ENCODE data around the gene SKIDA1.
"Not testable (repeated sequence)": the region's sequence is repeated elsewhere in the genome, so short reads cannot be mapped to it uniquely, and the experiment has no call there.

The SKIDA1 gene

DNA sequence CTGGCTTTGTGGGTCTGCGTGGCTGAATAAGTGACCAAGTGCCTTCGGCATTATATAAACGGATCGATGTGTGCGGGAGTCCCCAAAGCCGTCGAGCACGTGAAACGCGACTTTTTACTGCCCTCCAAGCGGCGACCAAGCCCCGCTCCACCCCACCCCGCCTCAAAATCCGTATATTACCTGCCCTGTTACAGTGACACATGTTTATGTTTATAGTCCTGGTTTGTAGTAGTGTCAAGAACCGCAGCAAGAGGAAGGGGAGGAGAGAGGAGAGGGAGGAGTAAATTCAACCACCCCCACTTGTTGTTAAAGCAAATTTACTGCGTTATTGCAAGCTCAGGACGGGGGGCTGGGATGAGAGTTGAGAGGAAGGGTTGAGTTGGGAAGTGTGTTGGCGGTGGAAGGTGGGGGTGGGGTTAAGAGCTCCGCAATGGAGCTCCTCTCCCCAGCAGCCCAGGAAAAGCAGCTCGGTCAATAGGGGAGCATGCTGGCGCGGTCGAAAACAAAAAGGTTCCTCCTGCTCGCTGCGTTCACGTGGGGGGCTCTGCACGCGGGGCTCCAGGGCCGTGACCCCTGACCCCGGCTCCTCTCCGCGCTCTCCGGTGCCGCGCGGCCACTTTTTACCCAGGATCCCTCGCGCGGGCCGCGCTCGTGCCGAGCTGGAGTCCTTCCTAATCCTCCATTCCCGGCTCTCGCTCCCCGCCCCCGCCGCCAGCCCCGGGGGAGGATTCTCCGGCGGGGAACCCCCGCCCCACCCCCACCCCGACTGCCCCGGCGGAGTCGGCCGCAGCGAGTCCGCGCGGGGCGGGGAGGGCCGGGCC lies at the start of gene SKIDA1:
Gene SKIDA1, minus strand, starts transcription at position 316 of the 821 bp plus-strand sequence. CDS start 7,860 bp downstream, outside the sequence.
- Histone ChIP-seq H3K9me3 (ENCODE audit: low read depth, low read length) (no peaks in the 10 kb centered on the region), H3K4me3 (peak within 1 kb of the TSS; percentile 80), H3K27ac (peak within 1 kb of the TSS; percentile 99), H3K36me3 (ENCODE audit: insufficient read depth, low read length) (no peaks in the 10 kb centered on the region), H3K9ac (ENCODE audit: insufficient read length) (peak within 1 kb of the TSS; percentile 95)
- peak; percentile 76 for DNase-seq (ENCODE audit: low read depth, low spot score)
- TF ChIP-seq EZH2 (IDR thresholded peaks at IDR 0.05), result no peak
- TF ChIP-seq POLR2AphosphoS5 (IDR thresholded peaks at IDR 0.05; ENCODE audit: borderline replicate concordance, low read depth, low read length), result peak; percentile 73
- TF ChIP-seq FOXP2 (optimal IDR thresholded peaks at IDR 0.05; ENCODE audit: control extremely low read depth, extremely low read length, insufficient read depth), result peak; percentile 90

DNA sequence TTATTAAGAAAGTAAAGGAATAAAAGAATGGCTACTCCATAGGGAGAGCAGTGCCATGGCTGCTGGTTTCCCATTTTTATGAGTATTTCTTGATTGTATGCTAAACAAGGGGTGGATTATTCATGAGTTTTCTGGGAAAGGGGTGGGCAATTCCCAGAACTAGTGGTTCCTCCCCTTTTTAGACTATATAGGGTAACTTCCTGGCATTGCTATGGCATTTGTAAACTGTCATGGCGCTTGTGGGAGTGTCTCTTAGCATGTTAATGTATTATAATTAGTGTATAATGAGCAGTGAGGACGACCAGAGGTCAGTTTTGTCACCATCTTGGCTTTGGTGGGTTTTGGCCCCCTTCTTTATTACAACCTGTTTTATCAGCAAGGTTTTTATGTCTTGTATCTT lies 49.0 kb upstream of the SKIDA1 start:
- not testable (repeated sequence) for H3K36me3 ChIP-seq (ENCODE audit: insufficient read depth, low read length); H3K27ac ChIP-seq

DNA sequence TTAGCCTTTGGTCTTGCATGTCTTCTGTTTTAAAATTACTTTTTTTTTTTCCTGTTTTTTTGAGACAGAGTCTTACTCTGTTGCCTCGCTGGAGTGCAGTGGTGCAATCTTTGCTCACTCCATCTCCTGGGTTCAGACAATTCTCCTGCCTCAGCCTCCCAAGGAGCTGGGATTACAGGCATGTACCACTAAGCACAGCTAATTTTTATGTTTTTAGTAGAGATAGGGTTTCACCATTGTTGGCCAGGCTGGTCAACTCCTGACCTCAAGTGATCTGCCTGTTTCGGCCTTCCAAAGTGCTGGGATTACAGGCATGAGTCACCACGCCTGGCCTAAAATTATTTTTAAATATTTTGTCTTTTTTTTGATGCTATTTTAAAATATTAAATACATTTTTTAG lies 47.1 kb upstream of the SKIDA1 start:
- no peak overlapping the region for H3K9ac ChIP-seq (ENCODE audit: insufficient read length)
- H3K36me3 ChIP-seq (ENCODE audit: insufficient read depth, low read length), result peaks cover 6% of the 10 kb centered on the region; the same call in 1 of the 2 replicates
- no peak for DNase-seq (ENCODE audit: low read depth, low spot score)
- H3K4me3 ChIP-seq, result no peak overlapping the region
- H3K9me3 ChIP-seq (ENCODE audit: low read depth, low read length), result no peaks in the 10 kb centered on the region
- no peak overlapping the region for H3K27ac ChIP-seq
- TF ChIP-seq EZH2 (IDR thresholded peaks at IDR 0.05) (no peak), FOXP2 (optimal IDR thresholded peaks at IDR 0.05; ENCODE audit: control extremely low read depth, extremely low read length, insufficient read depth) (no peak), POLR2AphosphoS5 (IDR thresholded peaks at IDR 0.05; ENCODE audit: borderline replicate concordance, low read depth, low read length) (no peak)

More for the DNA sequence above, 49.0 kb upstream of the SKIDA1 start:
- H3K9ac ChIP-seq (ENCODE audit: insufficient read length); DNase-seq (ENCODE audit: low read depth, low spot score); H3K4me3 ChIP-seq; H3K9me3 ChIP-seq (ENCODE audit: low read depth, low read length): not testable (repeated sequence)

DNA sequence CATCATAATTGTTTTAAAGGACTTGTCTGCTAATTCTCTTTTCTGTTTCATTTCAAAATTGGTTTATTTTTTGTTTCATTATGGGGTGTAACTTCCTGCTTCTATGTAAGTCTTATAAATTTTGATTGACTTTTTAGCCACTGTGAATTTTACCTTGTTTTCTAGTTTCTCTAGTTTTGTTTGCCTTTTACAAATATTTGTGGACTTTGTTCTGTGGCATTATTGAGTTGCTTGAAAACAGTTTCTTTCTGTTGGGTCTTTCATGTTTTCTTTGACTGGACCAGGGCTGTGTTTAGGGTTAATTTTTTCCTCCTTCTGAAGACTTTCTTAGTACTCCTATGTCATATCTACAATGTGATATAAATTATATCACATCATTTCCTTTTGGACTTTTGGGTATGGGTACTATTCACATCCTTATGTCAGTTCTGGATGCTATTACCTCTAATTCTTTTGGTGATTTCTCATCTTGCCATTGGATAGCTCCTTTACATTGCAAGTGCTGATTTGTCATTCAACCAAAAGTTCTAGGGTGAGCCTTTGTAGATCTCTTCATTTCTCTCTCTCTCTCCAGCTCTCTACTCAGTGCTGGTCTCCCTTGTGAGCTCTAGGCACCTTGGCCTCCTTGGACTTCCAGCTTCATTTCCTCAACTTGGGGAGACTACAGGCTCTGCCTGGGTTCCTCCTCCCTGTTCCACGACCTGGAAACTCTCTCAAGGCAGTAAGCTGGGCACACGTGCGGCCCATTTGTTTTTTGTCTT lies 45.5 kb upstream of the SKIDA1 start:
- no peak overlapping the region for H3K4me3 ChIP-seq
- DNase-seq (ENCODE audit: low read depth, low spot score), result no peak
- peaks cover 6% of the 10 kb centered on the region; the same call in 1 of the 2 replicates for H3K36me3 ChIP-seq (ENCODE audit: insufficient read depth, low read length)
- no peak overlapping the region for H3K9ac ChIP-seq (ENCODE audit: insufficient read length)
- no peaks in the 10 kb centered on the region for H3K9me3 ChIP-seq (ENCODE audit: low read depth, low read length)
- H3K27ac ChIP-seq, result no peak overlapping the region
- TF ChIP-seq EZH2 (IDR thresholded peaks at IDR 0.05) (no peak), POLR2AphosphoS5 (IDR thresholded peaks at IDR 0.05; ENCODE audit: borderline replicate concordance, low read depth, low read length) (no peak), FOXP2 (optimal IDR thresholded peaks at IDR 0.05; ENCODE audit: control extremely low read depth, extremely low read length, insufficient read depth) (no peak)

- not testable (repeated sequence) for H3K9me3 ChIP-seq (ENCODE audit: low read depth, low read length); DNase-seq (ENCODE audit: low read depth, low spot score); H3K4me3 ChIP-seq; H3K9ac ChIP-seq (ENCODE audit: insufficient read length); H3K27ac ChIP-seq
- peaks cover 37% of the 10 kb centered on the region for H3K36me3 ChIP-seq (ENCODE audit: insufficient read depth, low read length)
Measured at GRCh38 chr10:21558984-21559383, 33.5 kb upstream of the SKIDA1 start.

DNA sequence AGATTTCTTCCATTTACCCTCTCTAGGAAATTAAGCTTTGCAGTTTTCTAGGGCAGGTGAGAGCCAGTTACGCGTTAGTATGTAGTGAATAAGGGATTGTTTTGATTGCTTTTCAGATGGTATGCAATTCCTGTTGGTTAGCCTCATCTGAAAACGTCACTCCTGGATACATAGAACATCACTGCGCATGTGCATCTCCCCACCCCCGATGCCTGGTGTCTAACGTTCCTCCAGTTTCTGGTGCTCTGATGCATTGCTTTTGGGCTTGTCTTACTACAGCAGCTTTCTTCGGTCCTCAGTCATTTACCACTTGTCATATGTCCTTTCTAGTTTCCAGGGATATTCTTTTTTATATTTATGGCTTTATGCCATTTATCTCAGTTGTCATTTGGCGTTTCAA lies 31.0 kb upstream of the SKIDA1 start:
- Histone ChIP-seq H3K27ac (no peak overlapping the region), H3K4me3 (no peak overlapping the region), H3K9ac (ENCODE audit: insufficient read length) (no peak overlapping the region), H3K36me3 (ENCODE audit: insufficient read depth, low read length) (peaks cover 42% of the 10 kb centered on the region), H3K9me3 (ENCODE audit: low read depth, low read length) (no peaks in the 10 kb centered on the region)
- no peak for DNase-seq (ENCODE audit: low read depth, low spot score)
- no peak for TF ChIP-seq EZH2 (IDR thresholded peaks at IDR 0.05)
- TF ChIP-seq FOXP2 (optimal IDR thresholded peaks at IDR 0.05; ENCODE audit: control extremely low read depth, extremely low read length, insufficient read depth), result no peak
- no peak for TF ChIP-seq POLR2AphosphoS5 (IDR thresholded peaks at IDR 0.05; ENCODE audit: borderline replicate concordance, low read depth, low read length)

DNA sequence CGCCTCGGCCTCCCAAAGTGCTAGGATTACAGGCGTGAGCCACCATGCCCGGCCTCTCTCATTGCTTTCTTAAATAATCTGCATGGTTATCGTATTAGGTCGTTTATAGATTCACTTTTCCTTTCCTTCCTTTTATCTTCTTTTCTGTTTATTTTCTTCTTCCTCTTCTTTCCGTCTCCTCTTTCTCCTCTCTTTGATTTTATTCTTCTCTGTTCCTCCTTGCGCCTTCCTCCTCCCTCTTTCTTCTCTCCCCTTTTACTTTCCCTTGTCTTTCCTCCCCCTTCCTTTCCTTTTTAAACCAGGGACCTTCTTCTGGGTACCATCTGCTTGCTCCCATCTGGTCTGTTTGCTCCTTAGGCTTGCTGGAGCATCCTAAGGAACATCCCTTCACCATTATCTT lies 27.2 kb upstream of the SKIDA1 start:
- H3K9me3 ChIP-seq (ENCODE audit: low read depth, low read length), result no peaks in the 10 kb centered on the region
- no peak for DNase-seq (ENCODE audit: low read depth, low spot score)
- no peak overlapping the region for H3K27ac ChIP-seq
- H3K36me3 ChIP-seq (ENCODE audit: insufficient read depth, low read length), result peaks cover 31% of the 10 kb centered on the region; the same call in 1 of the 2 replicates
- no peak overlapping the region for H3K4me3 ChIP-seq
- TF ChIP-seq POLR2AphosphoS5 (IDR thresholded peaks at IDR 0.05; ENCODE audit: borderline replicate concordance, low read depth, low read length) (no peak), EZH2 (IDR thresholded peaks at IDR 0.05) (no peak), FOXP2 (optimal IDR thresholded peaks at IDR 0.05; ENCODE audit: control extremely low read depth, extremely low read length, insufficient read depth) (no peak)
- no peak overlapping the region for H3K9ac ChIP-seq (ENCODE audit: insufficient read length)

GRCh38 chr10:21547246-21547645 lies 21.8 kb upstream of the SKIDA1 start:
- Histone ChIP-seq H3K36me3 (ENCODE audit: insufficient read depth, low read length) (peaks cover 36% of the 10 kb centered on the region), H3K9me3 (ENCODE audit: low read depth, low read length) (no peaks in the 10 kb centered on the region), H3K27ac (no peak overlapping the region), H3K4me3 (no peak overlapping the region), H3K9ac (ENCODE audit: insufficient read length) (no peak overlapping the region)
- TF ChIP-seq POLR2AphosphoS5 (IDR thresholded peaks at IDR 0.05; ENCODE audit: borderline replicate concordance, low read depth, low read length), result no peak
- no peak for DNase-seq (ENCODE audit: low read depth, low spot score)

DNA sequence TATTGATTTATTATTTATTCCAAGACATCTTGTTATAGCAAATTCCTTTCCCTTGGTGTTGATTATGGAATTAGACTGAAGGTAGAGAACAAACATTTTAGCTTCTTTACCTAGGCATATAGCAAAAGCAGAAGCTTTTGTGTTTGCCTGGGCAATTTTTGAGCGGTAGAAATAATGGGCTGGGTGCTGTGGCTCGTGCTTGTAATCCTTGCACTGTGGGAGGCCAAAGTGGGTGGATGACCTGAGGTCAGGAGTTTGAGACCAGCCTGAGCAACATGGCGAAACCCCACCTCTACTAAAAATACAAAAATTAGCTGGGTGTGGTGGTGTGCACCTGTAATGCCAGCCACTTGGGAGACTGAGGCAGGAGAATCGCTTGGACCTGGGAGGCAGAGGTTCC lies 15.2 kb upstream of the SKIDA1 start:
- not testable (repeated sequence) for H3K9ac ChIP-seq (ENCODE audit: insufficient read length); DNase-seq (ENCODE audit: low read depth, low spot score); H3K27ac ChIP-seq; H3K9me3 ChIP-seq (ENCODE audit: low read depth, low read length); H3K4me3 ChIP-seq
- H3K36me3 ChIP-seq (ENCODE audit: insufficient read depth, low read length), result peaks cover 42% of the 10 kb centered on the region

Measured in SK-N-MC (cell line).